Transverse colon (tissue), 4 donors: ENCODE data around the gene SFTPB. TPM values are rescaled to one million over a fixed set of nuclear protein-coding genes. Genes with fewer than 3 reads are reported as not detected.

Experiments
- DNase-seq: peaks from one replicate; pipeline ENCODE4 v3.0.0-alpha.2; 2019
- H3K27ac ChIP-seq, 4 donors: fragments of 200-600 bp; sonication (generic); 2 replicates each; pipeline ENCODE4 v1.5.1; 2016 to 2018; ENCODE audit warnings: inconsistent platforms in 4 of 4
- H3K27me3 ChIP-seq: fragments of 200-600 bp; sonication (generic); 2 replicates; pipeline ENCODE4 v1.5.1; 2017; ENCODE audit warnings: inconsistent platforms
- H3K36me3 ChIP-seq, 4 donors: fragments of 200-600 bp; sonication (generic); 2 replicates each; pipeline ENCODE4 v1.5.1; 2017 to 2019; ENCODE audit warnings: inconsistent platforms in 4 of 4
- H3K4me1 ChIP-seq, 4 donors: fragments of 200-600 bp; sonication (generic); 2 replicates each; pipeline ENCODE4 v1.5.1; 2017 to 2020; ENCODE audit warnings: inconsistent platforms in 4 of 4
- H3K4me3 ChIP-seq, 4 donors: fragments of 200-600 bp; sonication (generic); 1 replicate in 1 of 4; 2 replicates in 3 of 4; pipeline versions ENCODE4 v1.5.1 to v1.6.1; 2017 to 2019; ENCODE audit warnings: inconsistent platforms in 4 of 4
- H3K9me3 ChIP-seq, 2 donors: fragments of 200-600 bp; sonication (generic); 2 replicates each; pipeline ENCODE4 v1.5.1; 2017 to 2019; ENCODE audit warnings: inconsistent platforms in 2 of 2
- EP300 ChIP-seq: sonication (generic); formaldehyde crosslinking; IDR thresholded peaks from one replicate; pipeline ENCODE4 v1.6.1; 2017; ENCODE audit warnings: antibody characterized with exemption, low read depth
- POLR2A ChIP-seq: fragments of 450-650 bp; IDR thresholded peaks from one replicate; pipeline ENCODE4 v1.6.1; 2016; ENCODE audit warnings: antibody characterized with exemption, mild to moderate bottlenecking, moderate library complexity
- POLR2AphosphoS5 ChIP-seq, 3 donors: sonication (generic); formaldehyde crosslinking; IDR thresholded peaks; one replicate each; pipeline ENCODE4 v1.6.1; 2016; ENCODE audit warnings: antibody characterized with exemption in 3 of 3
- WGBS, 2 donors: methylation state at CpG; one replicate each; pipeline ENCODE4 v1.1.5; 2018; ENCODE audit warnings: low coverage in 1 of 2; 5-methylcytosine and 5-hydroxymethylcytosine counted together
- in situ Hi-C, 4 donors: fragments of 200-750 bp; cut with MboI; loops; one replicate each; pipeline versions ENCODE4 v1.15.0 to v1.15.1; 2017; ENCODE audit warnings: low sequenced_read_pairs in 3 of 4, low pct_ligation_motif_present in 1 of 4, low pct_unique_long_range_greater_than_20kb in 1 of 4
- intact Hi-C: fragments of 100-400 bp; cut with DNase I; formaldehyde crosslinking; loops from one replicate; pipeline ENCODE4 v1.15.1; 2023; ENCODE audit warnings: low total_unique reads
- total RNA-seq, 4 donors: library from RNA; depleted of rRNA; stranded (reverse); fragments of >200 nt; gene quantifications; one replicate each; pipeline ENCODE4 v1.1.0, GENCODE V29; 2016
- TF ChIP-seq, protein P1 (sequence below), 5 experiments: fragments of 200-600 bp in 3 of 5; fragments of 450-650 bp in 2 of 5; sonication (generic) in 3 of 5; IDR thresholded peaks; 1 replicate in 2 of 5; 2 replicates in 3 of 5; pipeline ENCODE4 v1.5.1; 2016 to 2017; ENCODE audit warnings: antibody characterized with exemption in 5 of 5, inconsistent platforms in 3 of 5, mild to moderate bottlenecking in 2 of 5, moderate library complexity in 1 of 5

Gene SFTPB
- total RNA-seq, 4 donors from 2014 or later: not detected

DNA sequence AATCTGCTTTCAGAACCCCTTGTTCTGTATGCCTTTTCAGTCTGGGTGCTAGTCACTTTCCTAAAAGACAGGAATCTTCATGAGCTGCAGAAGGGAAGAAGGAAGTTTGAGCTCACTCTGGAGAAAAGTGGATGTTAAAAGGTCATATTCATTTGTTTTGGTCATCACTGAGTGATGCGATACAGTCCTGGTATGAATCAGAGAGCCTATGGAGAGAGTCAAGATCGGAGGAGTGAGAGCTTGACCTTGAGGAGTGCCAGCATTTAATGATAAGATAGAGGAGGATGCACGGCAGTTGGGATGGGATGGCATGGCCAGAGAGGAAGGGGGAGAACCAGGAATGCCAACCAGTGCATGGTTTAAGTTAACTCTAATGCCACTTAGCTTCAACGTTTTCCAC is 32.4 kb downstream of the SFTPB start:
- H3K9me3 ChIP-seq: no peaks in the 10 kb centered on the region
- in situ Hi-C loops: loop anchor here in 2 of 4 donors (25.0 kb wide), 2 partner anchors 177 to 452 kb away; no protein-coding TSS in a partner anchor
- no peaks in the 10 kb centered on the region for H3K27me3 ChIP-seq
- H3K36me3 ChIP-seq: peaks cover 0 to 81% (median 36%) of the 10 kb centered on the region in 4 donors
- H3K4me1 ChIP-seq: no peaks in the 10 kb centered on the region
- no peak for TF ChIP-seq POLR2A
- no peak for TF ChIP-seq POLR2AphosphoS5 (IDR thresholded peaks at IDR 0.05)
- no peak for TF ChIP-seq EP300
- TF ChIP-seq, protein P1, sequence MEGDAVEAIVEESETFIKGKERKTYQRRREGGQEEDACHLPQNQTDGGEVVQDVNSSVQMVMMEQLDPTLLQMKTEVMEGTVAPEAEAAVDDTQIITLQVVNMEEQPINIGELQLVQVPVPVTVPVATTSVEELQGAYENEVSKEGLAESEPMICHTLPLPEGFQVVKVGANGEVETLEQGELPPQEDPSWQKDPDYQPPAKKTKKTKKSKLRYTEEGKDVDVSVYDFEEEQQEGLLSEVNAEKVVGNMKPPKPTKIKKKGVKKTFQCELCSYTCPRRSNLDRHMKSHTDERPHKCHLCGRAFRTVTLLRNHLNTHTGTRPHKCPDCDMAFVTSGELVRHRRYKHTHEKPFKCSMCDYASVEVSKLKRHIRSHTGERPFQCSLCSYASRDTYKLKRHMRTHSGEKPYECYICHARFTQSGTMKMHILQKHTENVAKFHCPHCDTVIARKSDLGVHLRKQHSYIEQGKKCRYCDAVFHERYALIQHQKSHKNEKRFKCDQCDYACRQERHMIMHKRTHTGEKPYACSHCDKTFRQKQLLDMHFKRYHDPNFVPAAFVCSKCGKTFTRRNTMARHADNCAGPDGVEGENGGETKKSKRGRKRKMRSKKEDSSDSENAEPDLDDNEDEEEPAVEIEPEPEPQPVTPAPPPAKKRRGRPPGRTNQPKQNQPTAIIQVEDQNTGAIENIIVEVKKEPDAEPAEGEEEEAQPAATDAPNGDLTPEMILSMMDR (IDR thresholded peaks at IDR 0.05): no peak
- no peak overlapping the region for H3K4me3 ChIP-seq
- no peak overlapping the region for H3K27ac ChIP-seq
- WGBS, 2 donors: 67 to 73% methylated on average over 3 to 4 of the region's 4 CpGs
- DNase-seq: no peak
- intact Hi-C loops: no loop called here

DNA sequence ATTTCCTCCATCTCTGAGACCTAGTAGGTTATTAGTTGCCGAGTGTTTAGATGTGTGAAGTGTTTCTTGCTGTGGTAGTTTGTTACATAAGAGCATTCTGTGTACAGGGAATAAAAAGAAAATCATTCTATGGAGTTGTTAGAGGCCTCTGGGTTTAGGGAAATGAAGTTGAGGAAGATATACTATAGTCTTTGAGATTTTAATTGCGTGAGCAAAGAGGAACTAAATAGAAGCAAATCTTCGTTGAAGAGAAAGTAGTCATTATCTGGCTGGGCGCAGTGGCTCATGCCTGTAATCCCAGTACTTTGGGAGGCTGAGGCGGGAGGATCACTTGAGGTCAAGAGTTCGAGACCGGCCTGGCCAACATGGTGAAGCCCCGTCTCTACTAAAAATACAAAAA is 33.0 kb downstream of the SFTPB start:
- no peak for DNase-seq
- no peak overlapping the region for H3K4me3 ChIP-seq
- TF ChIP-seq POLR2AphosphoS5 (IDR thresholded peaks at IDR 0.05) (no peak), EP300 (no peak), POLR2A (no peak)
- TF ChIP-seq, protein P1 (IDR thresholded peaks at IDR 0.05): no peak
- no peaks in the 10 kb centered on the region for H3K4me1 ChIP-seq
- in situ Hi-C loops: loop anchor here in 2 of 4 donors (25.0 kb wide), 2 partner anchors 177 to 452 kb away; no protein-coding TSS in a partner anchor
- no peaks in the 10 kb centered on the region for H3K27me3 ChIP-seq
- WGBS, 2 donors: 77 to 90% methylated on average over 7 to 8 of the region's 8 CpGs
- peaks cover 0 to 81% (median 35%) of the 10 kb centered on the region in 4 donors for H3K36me3 ChIP-seq
- no peak overlapping the region for H3K27ac ChIP-seq
- intact Hi-C loops: no loop called here
- no peaks in the 10 kb centered on the region for H3K9me3 ChIP-seq

DNA sequence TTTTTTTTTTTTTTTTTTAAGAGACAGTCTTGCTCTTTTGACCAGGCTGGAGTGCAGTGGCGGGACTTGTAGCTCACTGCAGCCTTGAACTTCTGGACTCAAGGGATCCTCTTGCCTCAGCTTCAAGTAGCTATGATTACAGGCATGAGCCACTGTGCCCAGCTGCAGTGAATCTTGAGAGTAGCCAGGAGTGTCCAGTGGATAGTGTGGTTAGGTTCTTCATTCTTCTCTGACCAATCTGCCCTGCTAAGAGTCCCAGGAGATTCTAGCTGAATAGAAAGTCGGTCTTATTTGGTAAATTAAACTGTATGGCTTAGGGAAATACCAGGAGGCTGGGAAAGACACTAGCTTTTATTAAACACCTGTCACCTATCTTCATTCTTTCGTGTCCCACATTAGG is 36.7 kb downstream of the SFTPB start:
- Histone ChIP-seq H3K27me3 (no peaks in the 10 kb centered on the region), H3K27ac (no peak overlapping the region), H3K36me3 (peaks cover 0 to 89% (median 34%) of the 10 kb centered on the region in 4 donors), H3K4me3 (no peak overlapping the region), H3K4me1 (no peaks in the 10 kb centered on the region), H3K9me3 (no peaks in the 10 kb centered on the region)
- TF ChIP-seq POLR2A (no peak), EP300 (no peak), POLR2AphosphoS5 (IDR thresholded peaks at IDR 0.05) (no peak)
- TF ChIP-seq, protein P1 (IDR thresholded peaks at IDR 0.05): no peak
- in situ Hi-C loops: loop anchor here in 2 of 4 donors (25.0 kb wide), 2 partner anchors 181 to 456 kb away; no protein-coding TSS in a partner anchor
- intact Hi-C loops: no loop called here
- no peak for DNase-seq
- 89 to 100% methylated on average over 3 of the region's 3 CpGs for WGBS, 2 donors

DNA sequence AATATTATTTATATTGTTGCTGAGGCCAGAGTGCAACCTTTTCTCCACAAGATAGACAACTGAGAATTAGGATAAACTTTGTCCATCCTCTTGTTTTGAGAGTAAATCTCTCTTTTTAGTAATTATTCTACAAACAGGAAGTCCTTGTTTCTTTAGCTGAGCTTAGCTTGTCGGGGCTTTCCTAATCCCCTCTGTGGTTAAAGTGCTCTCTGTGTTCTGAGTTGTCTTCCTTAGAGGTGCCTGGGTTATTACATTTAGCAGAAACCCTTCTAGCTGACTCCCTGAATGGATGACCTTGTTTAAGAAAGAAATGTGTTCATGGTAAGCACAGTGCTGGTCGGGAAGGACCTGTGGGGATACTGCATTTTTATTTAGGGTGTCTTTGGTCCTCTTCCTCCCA is 39.3 kb downstream of the SFTPB start:
- intact Hi-C loops (no loop called here), in situ Hi-C loops (loop anchor here in 2 of 4 donors (25.0 kb wide), 2 partner anchors 184 to 459 kb away; no protein-coding TSS in a partner anchor)
- no peaks in the 10 kb centered on the region for H3K27me3 ChIP-seq
- no peaks in the 10 kb centered on the region for H3K4me1 ChIP-seq
- no peak overlapping the region for H3K27ac ChIP-seq
- no peaks in the 10 kb centered on the region for H3K9me3 ChIP-seq
- 55 to 85% methylated on average over 2 of the region's 2 CpGs for WGBS, 2 donors
- peaks cover 0 to 98% (median 40%) of the 10 kb centered on the region in 4 donors for H3K36me3 ChIP-seq
- TF ChIP-seq POLR2AphosphoS5 (IDR thresholded peaks at IDR 0.05) (no peak), EP300 (no peak), POLR2A (no peak)
- TF ChIP-seq, protein P1 (IDR thresholded peaks at IDR 0.05): no peak
- no peak overlapping the region for H3K4me3 ChIP-seq
- DNase-seq: no peak
